Parathyroid adenoma (tissue), 2 donors: ENCODE measurements around the gene ZNF275.

ENCODE experiments used
- H2AFZ ChIP-seq: fragments of 300-600 bp; sonication (generic); one replicate; pipeline ENCODE4 v1.7.0; 2017; ENCODE audit warnings: antibody characterized with exemption, mild to moderate bottlenecking
- H3K27ac ChIP-seq: fragments of 300-600 bp; sonication (generic); one replicate; pipeline ENCODE4 v1.7.0; 2017
- H3K27me3 ChIP-seq: fragments of 300-600 bp; sonication (generic); one replicate; pipeline ENCODE4 v1.7.0; 2017; ENCODE audit warnings: low read length; ENCODE audit not compliant: control insufficient read depth, insufficient read depth
- H3K36me3 ChIP-seq: fragments of 300-600 bp; sonication (generic); one replicate; pipeline ENCODE4 v1.7.0; 2017; ENCODE audit warnings: low read length; ENCODE audit not compliant: control insufficient read depth, insufficient read depth
- H3K4me1 ChIP-seq: fragments of 300-600 bp; sonication (generic); one replicate; pipeline ENCODE4 v1.7.0; 2017; ENCODE audit warnings: control low read depth
- H3K4me2 ChIP-seq: fragments of 300-600 bp; sonication (generic); one replicate; pipeline ENCODE4 v1.7.0; 2017; ENCODE audit warnings: low read length
- H3K4me3 ChIP-seq: fragments of 300-600 bp; sonication (generic); one replicate; pipeline ENCODE4 v1.7.0; 2017; ENCODE audit warnings: low read depth, low read length
- H3K79me2 ChIP-seq: fragments of 300-600 bp; sonication (generic); one replicate; pipeline ENCODE4 v1.7.0; 2017; ENCODE audit warnings: control low read depth
- H3K9ac ChIP-seq: fragments of 300-600 bp; sonication (generic); one replicate; pipeline ENCODE4 v1.7.0; 2017; ENCODE audit warnings: mild to moderate bottlenecking
- H3K9me3 ChIP-seq: fragments of 300-600 bp; sonication (generic); one replicate; pipeline ENCODE4 v1.7.0; 2017; ENCODE audit warnings: low read length; ENCODE audit not compliant: control insufficient read depth
- TF ChIP-seq, protein P1 (sequence below): fragments of 300-600 bp; sonication (generic); IDR thresholded peaks from one replicate; pipeline ENCODE4 v1.7.0; 2017; ENCODE audit warnings: antibody characterized with exemption, mild to moderate bottlenecking
- donor health status: primary hyperparathyroidism.

ZNF275 gene

DNA sequence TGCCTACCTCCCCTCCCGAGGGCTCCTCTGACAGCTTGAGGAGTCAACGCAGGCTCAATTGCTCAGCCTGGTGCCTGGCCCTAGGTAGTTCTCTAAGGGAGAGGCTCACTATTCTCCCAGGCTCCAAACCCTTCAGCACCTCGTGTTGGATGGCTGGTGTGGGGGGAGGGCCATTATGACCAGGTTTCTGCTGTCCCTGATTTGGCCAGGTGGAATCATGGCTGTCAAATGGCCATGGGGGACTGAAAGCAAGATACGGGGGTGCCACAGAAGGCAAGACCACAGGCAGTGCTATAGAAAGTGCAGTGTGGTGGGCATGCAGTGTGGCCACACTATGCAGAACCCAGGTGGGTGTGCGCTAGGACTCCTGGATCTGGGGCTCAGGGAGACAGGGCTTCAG lies 21.9 kb upstream of the ZNF275 start:
- Histone ChIP-seq H3K79me2 (no peaks in the 10 kb centered on the region), H3K4me3 (no peak overlapping the region), H3K4me1 (no peaks in the 10 kb centered on the region), H3K36me3 (no peaks in the 10 kb centered on the region), H2AFZ (no peak overlapping the region), H3K9ac (no peak overlapping the region), H3K27ac (no peak overlapping the region), H3K27me3 (no peaks in the 10 kb centered on the region), H3K9me3 (no peaks in the 10 kb centered on the region), H3K4me2 (no peak overlapping the region)
- TF ChIP-seq, protein P1, sequence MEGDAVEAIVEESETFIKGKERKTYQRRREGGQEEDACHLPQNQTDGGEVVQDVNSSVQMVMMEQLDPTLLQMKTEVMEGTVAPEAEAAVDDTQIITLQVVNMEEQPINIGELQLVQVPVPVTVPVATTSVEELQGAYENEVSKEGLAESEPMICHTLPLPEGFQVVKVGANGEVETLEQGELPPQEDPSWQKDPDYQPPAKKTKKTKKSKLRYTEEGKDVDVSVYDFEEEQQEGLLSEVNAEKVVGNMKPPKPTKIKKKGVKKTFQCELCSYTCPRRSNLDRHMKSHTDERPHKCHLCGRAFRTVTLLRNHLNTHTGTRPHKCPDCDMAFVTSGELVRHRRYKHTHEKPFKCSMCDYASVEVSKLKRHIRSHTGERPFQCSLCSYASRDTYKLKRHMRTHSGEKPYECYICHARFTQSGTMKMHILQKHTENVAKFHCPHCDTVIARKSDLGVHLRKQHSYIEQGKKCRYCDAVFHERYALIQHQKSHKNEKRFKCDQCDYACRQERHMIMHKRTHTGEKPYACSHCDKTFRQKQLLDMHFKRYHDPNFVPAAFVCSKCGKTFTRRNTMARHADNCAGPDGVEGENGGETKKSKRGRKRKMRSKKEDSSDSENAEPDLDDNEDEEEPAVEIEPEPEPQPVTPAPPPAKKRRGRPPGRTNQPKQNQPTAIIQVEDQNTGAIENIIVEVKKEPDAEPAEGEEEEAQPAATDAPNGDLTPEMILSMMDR, result no peak

DNA sequence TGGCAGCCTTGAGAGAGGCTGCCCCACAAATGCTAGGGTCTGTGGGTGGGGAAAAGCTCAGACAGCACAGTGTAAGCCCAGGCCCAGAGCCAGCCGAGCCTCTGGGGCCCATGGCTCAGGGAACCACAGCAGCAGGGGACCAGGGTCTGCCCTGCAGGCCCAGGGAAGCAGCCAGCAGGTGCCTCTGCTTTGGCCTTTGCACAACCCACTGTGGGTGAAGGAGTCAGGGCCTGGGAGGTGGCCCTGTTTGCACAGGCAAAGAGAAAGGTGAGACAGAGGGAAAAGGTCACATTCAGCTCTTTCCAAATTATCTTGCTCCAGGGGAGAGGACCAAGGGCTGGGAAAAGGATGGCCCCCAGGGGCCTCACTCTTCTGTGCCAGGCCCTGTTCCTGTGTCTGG lies 21.1 kb upstream of the ZNF275 start:
- Histone ChIP-seq H3K9me3 (no peaks in the 10 kb centered on the region), H3K36me3 (no peaks in the 10 kb centered on the region), H3K4me1 (no peaks in the 10 kb centered on the region), H3K27ac (no peak overlapping the region), H3K4me2 (no peak overlapping the region), H3K27me3 (no peaks in the 10 kb centered on the region), H3K4me3 (no peak overlapping the region), H2AFZ (no peak overlapping the region), H3K79me2 (no peaks in the 10 kb centered on the region), H3K9ac (no peak overlapping the region)
- TF ChIP-seq, protein P1, result no peak

- H3K4me3 ChIP-seq, result no peak overlapping the region
- TF ChIP-seq, protein P1, result no peak
- no peaks in the 10 kb centered on the region for H3K4me1 ChIP-seq
- no peaks in the 10 kb centered on the region for H3K36me3 ChIP-seq
- H3K27me3 ChIP-seq, result no peaks in the 10 kb centered on the region
- no peak overlapping the region for H2AFZ ChIP-seq
- no peak overlapping the region for H3K27ac ChIP-seq
- no peaks in the 10 kb centered on the region for H3K79me2 ChIP-seq
- no peaks in the 10 kb centered on the region for H3K9me3 ChIP-seq
- H3K4me2 ChIP-seq, result no peak overlapping the region
- H3K9ac ChIP-seq, result no peak overlapping the region
These were observed 16.6 kb upstream of the ZNF275 start for GRCh38 chrX:153317306-153317705.

- Histone ChIP-seq H3K4me2 (no peak overlapping the region), H3K79me2 (no peaks in the 10 kb centered on the region), H3K27ac (no peak overlapping the region), H3K27me3 (no peaks in the 10 kb centered on the region), H3K4me1 (no peaks in the 10 kb centered on the region), H3K9ac (no peak overlapping the region), H3K36me3 (no peaks in the 10 kb centered on the region), H2AFZ (no peak overlapping the region), H3K4me3 (no peak overlapping the region), H3K9me3 (no peaks in the 10 kb centered on the region)
- TF ChIP-seq, protein P1, result no peak
These were observed 15.8 kb upstream of the ZNF275 start for GRCh38 chrX:153317996-153318722.

- H3K27ac ChIP-seq, result no peak overlapping the region
- no peak overlapping the region for H3K9ac ChIP-seq
- no peaks in the 10 kb centered on the region for H3K36me3 ChIP-seq
- H2AFZ ChIP-seq, result no peak overlapping the region
- no peak overlapping the region for H3K4me2 ChIP-seq
- TF ChIP-seq, protein P1, result no peak
- no peaks in the 10 kb centered on the region for H3K27me3 ChIP-seq
- H3K4me3 ChIP-seq, result no peak overlapping the region
- H3K79me2 ChIP-seq, result no peaks in the 10 kb centered on the region
- H3K9me3 ChIP-seq, result no peaks in the 10 kb centered on the region
- H3K4me1 ChIP-seq, result no peaks in the 10 kb centered on the region
These were observed 15.1 kb upstream of the ZNF275 start for GRCh38 chrX:153318811-153319210.
